Measurements from ENCODE around the gene PCLO. TPM values are rescaled to one million over a fixed set of nuclear protein-coding genes. Genes with fewer than 3 reads are reported as not detected.

Gene PCLO
- total and polyA plus RNA-seq, 2 of the 8 experiments (the other 6 are each of a cell fraction or from before 2014, with no cell fraction given) = 1.5 to 3.2 TPM

DNA sequence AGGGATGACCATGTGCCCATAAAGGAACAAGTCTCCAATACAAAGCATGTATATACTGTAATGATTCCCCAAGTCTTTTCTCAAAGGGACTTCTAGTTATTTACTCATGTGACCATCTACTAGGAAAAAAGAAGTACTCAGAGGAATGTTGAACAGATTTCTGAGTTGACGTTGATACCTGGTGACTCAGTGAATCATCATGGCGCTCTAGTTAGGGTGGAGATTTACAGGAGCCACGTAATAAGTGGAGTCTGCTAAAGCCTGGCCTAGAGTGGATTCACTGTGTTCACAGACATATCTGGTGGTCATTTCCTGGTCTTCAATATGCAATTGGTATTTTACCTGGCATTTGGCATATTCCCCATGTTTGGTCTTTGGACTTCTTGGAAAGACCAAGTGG, 416.9 kb downstream of the PCLO start:
- no peak overlapping the region for H4K5ac ChIP-seq (ENCODE audit: insufficient read length, low read depth, low read length)
- no peak overlapping the region for H3K4ac ChIP-seq (replicated peaks; ENCODE audit: insufficient read length, low read depth, low read length)
- H3K4me3 ChIP-seq (ENCODE audit: extremely low read depth in 1 of 4, insufficient read depth in 2 of 4, low read depth in 3 of 4, low read length in 4 of 4) = no peak overlapping the region
- H3K27ac ChIP-seq (ENCODE audit: low read depth, low read length) = no peak overlapping the region; the same call in 1 of the 2 replicates
- H2AFZ ChIP-seq (ENCODE audit: low read length) = no peak overlapping the region
- no peaks in the 10 kb centered on the region for H3K27me3 ChIP-seq (replicated peaks in 1 of 4; ENCODE audit: control insufficient read depth in 3 of 4, extremely low read depth in 1 of 4, insufficient read depth in 3 of 4, low read length in 3 of 4)
- no peaks in the 10 kb centered on the region for H3K36me3 ChIP-seq (ENCODE audit: control insufficient read depth in 2 of 4, insufficient read depth in 4 of 4, low read length in 3 of 4)
- H2BK12ac ChIP-seq (ENCODE audit: low read depth, low read length) = no peak overlapping the region
- no peaks in the 10 kb centered on the region for H3K23me2 ChIP-seq (ENCODE audit: low read depth, low read length)
- WGBS, 2 experiments (ENCODE audit: extremely low coverage in 1 of 2, insufficient coverage in 1 of 2, insufficient read length in 1 of 2, insufficient replicate concordance in 2 of 2, low coverage in 1 of 2, low lambda C conversion rate in 2 of 2, missing lambda C conversion rate in 1 of 2) = 75% methylated on average over 3 of the region's 3 CpGs; no CpG with 5 or more reads in 1 of the 2 experiments
- no peak overlapping the region for H2BK5ac ChIP-seq (ENCODE audit: low read depth, low read length)
- H3K56ac ChIP-seq (replicated peaks; ENCODE audit: insufficient read length, low read depth, low read length) = no peak overlapping the region
- DNase-seq (ENCODE audit: low read depth in 1 of 2, low spot score in 2 of 2) = no peak
- H3K23ac ChIP-seq (ENCODE audit: insufficient read length) = no peak overlapping the region
- no peaks in the 10 kb centered on the region for H3K79me2 ChIP-seq (ENCODE audit: control insufficient read depth in 1 of 2, insufficient read depth in 2 of 2, low read length in 2 of 2)
- H2BK20ac ChIP-seq (ENCODE audit: low read length) = no peak overlapping the region
- no peaks in the 10 kb centered on the region for H3K9me3 ChIP-seq (ENCODE audit: insufficient read depth in 2 of 2, low read depth in 1 of 2, low read length in 1 of 2)
- no peak overlapping the region for H4K8ac ChIP-seq (ENCODE audit: extremely low read depth, insufficient read depth, low read length)
- no peak for FAIRE-seq
- H2BK15ac ChIP-seq (ENCODE audit: low read length) = no peak overlapping the region
- H3K79me1 ChIP-seq (ENCODE audit: low read depth, low read length) = no peaks in the 10 kb centered on the region
- no peak overlapping the region for H3K14ac ChIP-seq (ENCODE audit: insufficient read length)
- no peak overlapping the region for H4K91ac ChIP-seq (replicated peaks; ENCODE audit: insufficient read length, low read length)
- no peak overlapping the region for H3K18ac ChIP-seq (ENCODE audit: extremely low read depth, low read length)
- H4K20me1 ChIP-seq (replicated peaks in 1 of 2; ENCODE audit: control insufficient read depth in 1 of 2, insufficient read depth in 2 of 2, low read length in 2 of 2) = no peaks in the 10 kb centered on the region
- no peak overlapping the region for H2AK5ac ChIP-seq (ENCODE audit: low read depth, low read length)
- H3K4me1 ChIP-seq (replicated peaks in 1 of 4; ENCODE audit: control insufficient read depth in 3 of 4, insufficient read depth in 4 of 4, low read length in 3 of 4) = no peaks in the 10 kb centered on the region; a peak in 1 of 7 replicates
- ChIA-PET POLR2A (ENCODE audit: partially characterized antibody) (interaction anchor here (0.7 kb wide), 1 partner anchor 525 kb away, joined by 3 read pairs; no protein-coding TSS in a partner anchor), CTCF (ENCODE audit: partially characterized antibody) (no interaction called here)
- no peak overlapping the region for H3K4me2 ChIP-seq (ENCODE audit: insufficient read depth in 1 of 2, low read depth in 2 of 2, low read length in 2 of 2)
- no peak overlapping the region for H3K9ac ChIP-seq (replicated peaks in 1 of 4; ENCODE audit: extremely low read depth in 1 of 4, low read depth in 3 of 4, low read length in 3 of 4)
- H2BK120ac ChIP-seq (replicated peaks; ENCODE audit: low read depth, low read length) = no peak overlapping the region
- TF ChIP-seq POU5F1 (IDR thresholded peaks at IDR 0.05; ENCODE audit: low read depth, low read length) = no peak
- TF ChIP-seq RFX5 (IDR thresholded peaks at IDR 0.05; ENCODE audit: borderline replicate concordance, low read depth, low read length) = no peak
- TF ChIP-seq ASH2L (IDR thresholded peaks at IDR 0.05; ENCODE audit: low read length) = no peak
